ENCODE results near the gene HSD17B2.
"Not testable (repeated sequence)": the region's sequence is repeated elsewhere in the genome, so short reads cannot be mapped to it uniquely, and the experiment has no call there.

HSD17B2 gene

GRCh38 chr16:82137822-82138167 lies 102.7 kb downstream of the HSD17B2 start:
- DNase-seq, result no peak

- DNase-seq, result no peak
These were observed 103.6 kb downstream of the HSD17B2 start for GRCh38 chr16:82138478-82139285.

GRCh38 chr16:82139286-82139571 lies 104.2 kb downstream of the HSD17B2 start:
- not testable (repeated sequence) for DNase-seq

- DNase-seq, result no peak
These were observed 111.5 kb downstream of the HSD17B2 start for GRCh38 chr16:82146556-82146955.

- no peak for DNase-seq
These were observed 111.9 kb downstream of the HSD17B2 start for GRCh38 chr16:82146957-82147356.

- no peak for DNase-seq
These were observed 112.5 kb downstream of the HSD17B2 start for GRCh38 chr16:82147546-82147945.

All from GOT3 (cell line).